D721Med (cell line): Measurements from ENCODE around the gene RAB40C.

Experiments
- DNase-seq: peaks from one replicate; pipeline ENCODE4 v3.0.0; 2011; ENCODE audit warnings: low spot score; ENCODE audit not compliant: insufficient read length
- FAIRE-seq: peaks from 2 replicates; lab custom pipeline; 2011; peaks lifted over from hg19 to GRCh38; lab: Jason Lieb, UNC
- CTCF ChIP-seq: IDR thresholded peaks from 2 replicates; pipeline ENCODE4 v1.5.1; 2012; ENCODE audit warnings: mild to moderate bottlenecking, control low read depth; ENCODE audit not compliant: insufficient read depth; ENCODE audit errors: missing control alignments

The RAB40C gene

GRCh38 chr16:578232-578869 lies 11.5 kb upstream of the RAB40C start:
- DNase-seq (no peak), FAIRE-seq (no peak)
- TF ChIP-seq CTCF: no peak

DNA sequence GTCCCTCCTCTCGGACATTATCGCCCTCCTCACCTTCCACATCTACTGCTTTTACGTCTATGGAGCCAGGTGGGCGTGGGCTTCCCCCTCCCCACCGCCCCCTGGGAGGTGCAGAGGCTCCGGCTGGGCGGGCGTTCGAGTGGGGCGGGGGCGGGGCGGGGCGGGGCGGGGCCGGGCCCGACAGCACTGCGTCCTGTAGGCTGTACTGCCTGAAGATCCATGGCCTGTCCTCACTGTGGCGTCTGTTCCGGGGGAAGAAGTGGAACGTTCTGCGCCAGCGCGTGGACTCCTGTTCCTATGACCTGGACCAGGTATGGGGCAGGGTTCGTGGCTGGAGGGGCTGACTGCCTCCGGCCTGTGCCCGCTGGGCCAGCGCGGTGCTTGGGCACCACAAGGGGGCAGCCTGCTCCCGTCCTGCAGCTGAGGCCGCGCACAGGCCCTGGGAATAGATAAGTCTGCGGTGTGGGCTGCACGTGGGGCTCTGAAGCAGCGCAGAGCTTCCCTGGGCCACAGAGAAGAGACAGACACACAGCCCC lies 10.9 kb upstream of the RAB40C start:
- no peak for FAIRE-seq
- DNase-seq: peak; percentile 91
- peak; percentile 94 for TF ChIP-seq CTCF

- FAIRE-seq (no peak), DNase-seq (no peak)
- TF ChIP-seq CTCF: no peak
These were observed 9.5 kb upstream of the RAB40C start for GRCh38 chr16:580141-580945.

- DNase-seq (no peak), FAIRE-seq (no peak)
- no peak for TF ChIP-seq CTCF
These were observed 8.8 kb upstream of the RAB40C start for GRCh38 chr16:580946-581498.

DNA sequence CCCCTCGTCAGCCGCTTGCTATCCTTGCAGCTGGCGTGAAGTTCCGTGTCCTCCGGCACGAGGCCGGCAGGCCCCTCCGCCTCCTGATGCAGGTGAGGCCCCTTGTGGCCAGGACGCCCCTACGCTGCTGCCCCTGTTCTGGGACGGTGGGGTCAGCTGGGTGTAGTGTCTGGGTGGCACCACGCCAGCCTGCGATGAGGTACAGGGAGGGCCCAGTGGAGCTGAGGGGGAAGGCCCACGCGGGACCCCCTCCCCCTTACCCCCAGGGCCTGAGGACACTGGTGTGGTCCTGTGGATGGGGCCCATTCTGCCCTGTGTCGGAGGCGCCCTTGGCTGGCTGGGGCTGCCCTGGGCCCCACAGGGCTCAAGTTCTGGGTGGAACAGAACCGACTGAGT lies 7.7 kb upstream of the RAB40C start:
- FAIRE-seq (no peak), DNase-seq (no peak)
- no peak for TF ChIP-seq CTCF

- no peak for DNase-seq
- no peak for TF ChIP-seq CTCF
- FAIRE-seq: no peak
These were observed 7.1 kb upstream of the RAB40C start for GRCh38 chr16:582614-583331.
